HG03135 (cell line): ENCODE data around the gene RSAD2.
"Not testable (repeated sequence)": the region's sequence is repeated elsewhere in the genome, so short reads cannot be mapped to it uniquely, and the experiment has no call there.

Experiments used
- ATAC-seq: cut with Tn5 transposase; IDR thresholded peaks from one replicate; pipeline ENCODE4 v1.9.1; 2021; ENCODE audit warnings: mild to moderate bottlenecking, moderate library complexity; ENCODE audit not compliant: unreplicated experiment

Gene RSAD2

GRCh38 chr2:6924101-6924923 lies 46.7 kb downstream of the RSAD2 start:
- no peak for ATAC-seq

GRCh38 chr2:6924924-6925409 lies 47.4 kb downstream of the RSAD2 start:
- no peak for ATAC-seq

- ATAC-seq: no peak
These were observed 48.6 kb downstream of the RSAD2 start for GRCh38 chr2:6926071-6926732.

GRCh38 chr2:6927186-6927585 lies 49.6 kb downstream of the RSAD2 start:
- no peak for ATAC-seq

- no peak for ATAC-seq
These were observed 50.2 kb downstream of the RSAD2 start for GRCh38 chr2:6927753-6928152.

- no peak for ATAC-seq
These were observed 50.9 kb downstream of the RSAD2 start for GRCh38 chr2:6928452-6928851.

GRCh38 chr2:6929196-6929819 lies 51.7 kb downstream of the RSAD2 start:
- ATAC-seq: no peak

- no peak for ATAC-seq
These were observed 53.5 kb downstream of the RSAD2 start for GRCh38 chr2:6930923-6931647.

- no peak for ATAC-seq
These were observed 54.2 kb downstream of the RSAD2 start for GRCh38 chr2:6931753-6932152.

- no peak for ATAC-seq
These were observed 54.6 kb downstream of the RSAD2 start for GRCh38 chr2:6932206-6932605.

- no peak for ATAC-seq
These were observed 55.3 kb downstream of the RSAD2 start for GRCh38 chr2:6932828-6933227.

GRCh38 chr2:6933911-6934310 lies 56.3 kb downstream of the RSAD2 start:
- ATAC-seq: no peak

- ATAC-seq: no peak
These were observed 56.8 kb downstream of the RSAD2 start for GRCh38 chr2:6934345-6934744.

GRCh38 chr2:6934758-6935651 lies 57.4 kb downstream of the RSAD2 start:
- ATAC-seq: no peak

GRCh38 chr2:6935652-6936020 lies 58.1 kb downstream of the RSAD2 start:
- ATAC-seq: not testable (repeated sequence)

GRCh38 chr2:6937157-6937556 lies 59.6 kb downstream of the RSAD2 start:
- ATAC-seq: no peak

GRCh38 chr2:6937582-6937981 lies 60.0 kb downstream of the RSAD2 start:
- ATAC-seq: no peak

GRCh38 chr2:6939071-6939470 lies 61.5 kb downstream of the RSAD2 start:
- no peak for ATAC-seq

GRCh38 chr2:6940820-6941219 lies 63.2 kb downstream of the RSAD2 start:
- ATAC-seq: no peak
